Endometrial microvascular endothelial cells (primary cell): Measurements from ENCODE around the gene USP17L22. TPM values are rescaled to one million over a fixed set of nuclear protein-coding genes. Genes with fewer than 3 reads are reported as not detected.
"Not testable (repeated sequence)": the region's sequence is repeated elsewhere in the genome, so short reads cannot be mapped to it uniquely, and the experiment has no call there.

ENCODE experiments used
- in situ Hi-C: cut with HindIII; loops from 2 replicates; pipeline ENCODE4 v1.10.0; 2017; ENCODE audit warnings: low sequenced_read_pairs, low pct_unique_long_range_greater_than_20kb; ENCODE audit errors: inconsistent ontology term
- total RNA-seq: library from RNA; depleted of rRNA; stranded (reverse); fragments of >200 nt; gene quantifications from one replicate; pipeline ENCODE4 v1.2.3, GENCODE V29; 2015; ENCODE audit errors: inconsistent ontology term

The USP17L22 gene
- total RNA-seq, result not detected

DNA sequence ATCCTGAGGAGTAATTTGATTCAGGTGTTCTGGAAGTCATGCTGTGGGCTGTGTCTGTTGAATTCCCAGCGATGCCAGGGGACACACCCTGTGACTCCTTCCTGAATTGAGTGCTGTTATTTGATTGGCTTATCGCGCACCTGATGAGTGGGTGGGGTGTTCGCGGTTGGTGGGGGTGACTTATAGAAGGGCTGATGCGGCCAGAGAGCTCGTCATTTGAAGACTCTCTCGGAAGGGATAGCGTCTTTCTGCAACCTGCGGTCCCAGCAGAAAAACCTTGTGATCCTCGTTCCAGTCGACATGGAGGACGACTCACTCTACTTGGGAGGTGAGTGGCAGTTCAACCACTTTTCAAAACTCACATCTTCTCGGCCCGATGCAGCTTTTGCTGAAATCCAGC, at the start of gene USP17L22:
Gene USP17L22, plus strand, starts transcription at position 301 of the 400 bp plus-strand sequence. Its CDS starts 0 bp downstream, at position 301.
- in situ Hi-C loops, result not testable (repeated sequence)

DNA sequence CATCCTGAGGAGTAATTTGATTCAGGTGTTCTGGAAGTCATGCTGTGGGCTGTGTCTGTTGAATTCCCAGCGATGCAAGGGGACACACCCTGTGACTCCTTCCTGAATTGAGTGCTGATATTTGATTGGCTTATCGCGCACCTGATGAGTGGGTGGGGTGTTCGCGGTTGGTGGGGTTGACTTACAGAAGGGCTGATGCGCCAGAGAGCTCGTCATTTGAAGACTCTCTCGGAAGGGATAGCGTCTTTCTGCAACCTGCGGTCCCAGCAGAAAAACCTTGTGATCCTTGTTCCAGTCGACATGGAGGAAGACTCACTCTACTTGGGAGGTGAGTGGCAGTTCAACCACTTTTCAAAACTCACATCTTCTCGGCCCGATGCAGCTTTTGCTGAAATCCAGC, 47.6 kb upstream of the USP17L22 start, which contains the start of gene USP17L12:
Gene USP17L12, plus strand, starts transcription at position 301 of the 400 bp plus-strand sequence. Its CDS starts 0 bp downstream, at position 301.
- in situ Hi-C loops, result not testable (repeated sequence)

DNA sequence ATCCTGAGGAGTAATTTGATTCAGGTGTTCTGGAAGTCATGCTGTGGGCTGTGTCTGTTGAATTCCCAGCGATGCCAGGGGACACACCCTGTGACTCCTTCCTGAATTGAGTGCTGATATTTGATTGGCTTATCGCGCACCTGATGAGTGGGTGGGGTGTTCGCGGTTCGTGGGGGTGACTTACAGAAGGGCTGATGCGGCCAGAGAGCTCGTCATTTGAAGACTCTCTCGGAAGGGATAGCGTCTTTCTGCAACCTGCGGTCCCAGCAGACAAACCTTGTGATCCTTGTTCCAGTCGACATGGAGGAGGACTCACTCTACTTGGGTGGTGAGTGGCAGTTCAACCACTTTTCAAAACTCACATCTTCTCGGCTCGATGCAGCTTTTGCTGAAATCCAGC, 42.8 kb upstream of the USP17L22 start, which contains the start of gene USP17L13:
Gene USP17L13, plus strand, starts transcription at position 301 of the 400 bp plus-strand sequence. Its CDS starts 0 bp downstream, at position 301.
- in situ Hi-C loops, result not testable (repeated sequence)

- in situ Hi-C loops, result not testable (repeated sequence)
Measured at GRCh38 chr4:9230249-9230648, 37.2 kb upstream of the USP17L22 start.

GRCh38 chr4:9234085-9234484, 33.3 kb upstream of the USP17L22 start, which contains the start of gene USP17L15:
Gene USP17L15 (plus strand): TSS chr4:9234385. CDS start chr4:9234385, 0 bp downstream.
- in situ Hi-C loops, result not testable (repeated sequence)

DNA sequence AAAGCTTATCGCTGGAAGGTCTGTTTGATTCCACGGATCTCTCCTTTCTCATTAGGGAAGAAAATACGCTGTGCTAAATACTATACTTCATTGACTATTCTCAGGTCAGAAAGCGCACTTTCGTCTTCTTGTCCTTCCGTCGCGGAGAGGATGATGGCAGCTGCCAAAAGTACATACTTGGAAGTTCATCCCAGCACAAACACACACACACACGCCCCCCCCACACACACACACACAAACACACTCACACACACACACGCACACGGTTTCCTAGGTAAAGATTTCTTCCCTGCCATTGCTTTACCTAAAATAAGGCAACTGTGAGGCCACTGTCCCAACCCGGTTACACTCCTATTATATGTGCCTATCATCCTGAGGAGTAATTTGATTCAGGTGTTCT, 29.0 kb upstream of the USP17L22 start:
- in situ Hi-C loops, result not testable (repeated sequence)

DNA sequence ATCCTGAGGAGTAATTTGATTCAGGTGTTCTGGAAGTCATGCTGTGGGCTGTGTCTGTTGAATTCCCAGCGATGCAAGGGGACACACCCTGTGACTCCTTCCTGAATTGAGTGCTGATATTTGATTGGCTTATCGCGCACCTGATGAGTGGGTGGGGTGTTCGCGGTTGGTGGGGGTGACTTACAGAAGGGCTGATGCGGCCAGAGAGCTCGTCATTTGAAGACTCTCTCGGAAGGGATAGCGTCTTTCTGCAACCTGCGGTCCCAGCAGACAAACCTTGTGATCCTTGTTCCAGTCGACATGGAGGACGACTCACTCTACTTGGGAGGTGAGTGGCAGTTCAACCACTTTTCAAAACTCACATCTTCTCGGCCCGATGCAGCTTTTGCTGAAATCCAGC, 23.8 kb upstream of the USP17L22 start, which contains the start of gene USP17L17:
Gene USP17L17, plus strand, starts transcription at position 301 of the 400 bp plus-strand sequence. Its CDS starts 0 bp downstream, at position 301.
- in situ Hi-C loops, result not testable (repeated sequence)

- in situ Hi-C loops, result not testable (repeated sequence)
Measured at GRCh38 chr4:9247953-9248680, 19.3 kb upstream of the USP17L22 start, which contains the start of gene USP17L18. Gene USP17L18 (plus strand): TSS chr4:9248630. CDS start chr4:9248630, 0 bp downstream.

DNA sequence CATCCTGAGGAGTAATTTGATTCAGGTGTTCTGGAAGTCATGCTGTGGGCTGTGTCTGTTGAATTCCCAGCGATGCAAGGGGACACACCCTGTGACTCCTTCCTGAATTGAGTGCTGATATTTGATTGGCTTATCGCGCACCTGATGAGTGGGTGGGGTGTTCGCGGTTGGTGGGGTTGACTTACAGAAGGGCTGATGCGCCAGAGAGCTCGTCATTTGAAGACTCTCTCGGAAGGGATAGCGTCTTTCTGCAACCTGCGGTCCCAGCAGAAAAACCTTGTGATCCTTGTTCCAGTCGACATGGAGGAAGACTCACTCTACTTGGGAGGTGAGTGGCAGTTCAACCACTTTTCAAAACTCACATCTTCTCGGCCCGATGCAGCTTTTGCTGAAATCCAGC, 14.3 kb upstream of the USP17L22 start, which contains the start of gene USP17L19:
Gene USP17L19, plus strand, starts transcription at position 301 of the 400 bp plus-strand sequence. Its CDS starts 0 bp downstream, at position 301.
- in situ Hi-C loops, result not testable (repeated sequence)

DNA sequence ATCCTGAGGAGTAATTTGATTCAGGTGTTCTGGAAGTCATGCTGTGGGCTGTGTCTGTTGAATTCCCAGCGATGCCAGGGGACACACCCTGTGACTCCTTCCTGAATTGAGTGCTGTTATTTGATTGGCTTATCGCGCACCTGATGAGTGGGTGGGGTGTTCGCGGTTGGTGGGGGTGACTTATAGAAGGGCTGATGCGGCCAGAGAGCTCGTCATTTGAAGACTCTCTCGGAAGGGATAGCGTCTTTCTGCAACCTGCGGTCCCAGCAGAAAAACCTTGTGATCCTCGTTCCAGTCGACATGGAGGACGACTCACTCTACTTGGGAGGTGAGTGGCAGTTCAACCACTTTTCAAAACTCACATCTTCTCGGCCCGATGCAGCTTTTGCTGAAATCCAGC, 9.6 kb upstream of the USP17L22 start, which contains the start of gene USP17L20:
Gene USP17L20, plus strand, starts transcription at position 301 of the 400 bp plus-strand sequence. Its CDS starts 0 bp downstream, at position 301.
- in situ Hi-C loops, result not testable (repeated sequence)

DNA sequence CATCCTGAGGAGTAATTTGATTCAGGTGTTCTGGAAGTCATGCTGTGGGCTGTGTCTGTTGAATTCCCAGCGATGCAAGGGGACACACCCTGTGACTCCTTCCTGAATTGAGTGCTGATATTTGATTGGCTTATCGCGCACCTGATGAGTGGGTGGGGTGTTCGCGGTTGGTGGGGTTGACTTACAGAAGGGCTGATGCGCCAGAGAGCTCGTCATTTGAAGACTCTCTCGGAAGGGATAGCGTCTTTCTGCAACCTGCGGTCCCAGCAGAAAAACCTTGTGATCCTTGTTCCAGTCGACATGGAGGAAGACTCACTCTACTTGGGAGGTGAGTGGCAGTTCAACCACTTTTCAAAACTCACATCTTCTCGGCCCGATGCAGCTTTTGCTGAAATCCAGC, 4.8 kb upstream of the USP17L22 start, which contains the start of gene USP17L21:
Gene USP17L21, plus strand, starts transcription at position 301 of the 400 bp plus-strand sequence. Its CDS starts 0 bp downstream, at position 301.
- in situ Hi-C loops, result not testable (repeated sequence)

- in situ Hi-C loops, result not testable (repeated sequence)
Measured at GRCh38 chr4:9271719-9272118, 4.3 kb downstream of the USP17L22 start.

Other genes starting within 250 kb of the USP17L22 start
- not detected for gene FAM90A26, start 97.2 kb upstream of the USP17L22 start, total RNA-seq
- not detected for gene USP17L10, start 57.0 kb upstream of the USP17L22 start, total RNA-seq
- not detected for gene USP17L11, start 52.2 kb upstream of the USP17L22 start, total RNA-seq
- not detected for gene USP17L12, start 47.5 kb upstream of the USP17L22 start, total RNA-seq
- not detected for gene USP17L13, start 42.7 kb upstream of the USP17L22 start, total RNA-seq
- not detected for gene USP17L15, start 33.2 kb upstream of the USP17L22 start, total RNA-seq
- gene USP17L17, start 23.7 kb upstream of the USP17L22 start, total RNA-seq, result not detected
- gene USP17L18, start 19.0 kb upstream of the USP17L22 start, total RNA-seq, result not detected
- gene USP17L19, start 14.2 kb upstream of the USP17L22 start, total RNA-seq, result not detected
- not detected for gene USP17L20, start 9.5 kb upstream of the USP17L22 start, total RNA-seq
- gene USP17L21, start 4.7 kb upstream of the USP17L22 start, total RNA-seq, result not detected
- not detected for gene USP17L24, start 57.5 kb downstream of the USP17L22 start, total RNA-seq
- gene USP17L25, start 62.3 kb downstream of the USP17L22 start, total RNA-seq, result not detected
- not detected for gene USP17L26, start 67.0 kb downstream of the USP17L22 start, total RNA-seq
- not detected for gene USP17L5, start 71.8 kb downstream of the USP17L22 start, total RNA-seq
- gene USP17L27, start 76.5 kb downstream of the USP17L22 start, total RNA-seq, result not detected
- not detected for gene USP17L28, start 81.3 kb downstream of the USP17L22 start, total RNA-seq
- not detected for gene USP17L29, start 86.0 kb downstream of the USP17L22 start, total RNA-seq
- not detected for gene USP17L30, start 95.5 kb downstream of the USP17L22 start, total RNA-seq
- gene DEFB131A, start 176.8 kb downstream of the USP17L22 start, total RNA-seq, result not detected